Fibroblast of skin of left biceps (primary cell): ENCODE results near the gene RPL7A.
A peak's percentile ranks its signal among the peaks of the same experiment; 100 is the strongest.
"Not testable (repeated sequence)": the region's sequence is repeated elsewhere in the genome, so short reads cannot be mapped to it uniquely, and the experiment has no call there.

Experiments
- DNase-seq, 2 experiments: peaks; one replicate each; pipeline ENCODE4 v3.0.0-alpha.2; 2013; ENCODE audit warnings: low read depth in 2 of 2

Gene RPL7A

GRCh38 chr9:133347985-133348717 lies at the start of gene RPL7A, which contains the start of gene MED22:
RPL7A (plus strand) TSS chr9:133348218; CDS start chr9:133348244, 26 bp downstream.
MED22 (minus strand) TSS chr9:133348131; CDS start chr9:133346662, 1,469 bp downstream.
- DNase-seq: peak; percentile 88 to 91

GRCh38 chr9:133299996-133300395 lies 48.0 kb upstream of the RPL7A start:
- not testable (repeated sequence) for DNase-seq

DNA sequence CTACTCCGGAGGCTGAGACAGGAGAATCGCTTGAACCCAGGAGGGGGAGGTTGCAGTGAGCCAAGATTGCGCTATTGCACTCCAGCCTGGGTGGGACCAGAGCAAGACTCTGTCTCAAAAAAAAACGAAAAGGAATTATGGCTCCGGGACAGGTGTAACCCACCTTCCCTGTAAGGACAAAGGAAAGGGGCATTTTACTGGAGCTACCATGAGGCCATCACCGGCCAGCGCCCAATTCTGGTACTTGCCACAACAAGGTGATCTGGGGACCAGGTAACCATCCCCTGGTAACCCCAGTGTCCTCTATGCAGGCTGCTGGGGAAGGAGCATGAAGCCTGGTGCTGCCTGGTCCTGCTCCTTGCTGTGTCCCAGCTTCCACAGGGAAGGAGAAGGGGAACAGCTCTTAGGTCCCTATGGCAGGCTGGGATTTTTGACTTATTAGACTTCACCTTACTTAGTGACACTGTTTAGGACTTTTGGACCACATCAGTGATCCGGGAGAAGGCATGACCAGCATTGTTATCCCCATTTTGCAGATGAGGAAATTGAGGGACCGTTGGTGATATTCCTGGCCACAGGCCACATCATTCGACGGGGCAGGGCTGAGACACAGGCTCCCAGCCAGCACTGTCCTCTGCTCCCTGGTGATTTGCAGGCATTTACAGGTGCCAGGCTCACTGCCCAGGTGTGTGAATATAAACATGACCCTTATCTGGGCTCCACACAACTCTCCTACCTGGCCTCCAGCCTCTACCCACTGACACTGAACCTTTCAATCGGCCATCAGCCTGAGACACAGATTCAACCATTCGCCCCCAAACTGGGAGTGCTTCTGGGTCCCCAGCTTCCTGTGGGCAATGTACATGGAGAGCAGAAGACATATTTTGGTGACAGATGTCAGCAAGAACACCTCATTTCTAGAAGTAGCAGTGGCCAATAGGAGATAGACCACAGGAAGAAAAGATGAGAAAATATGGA lies 46.5 kb upstream of the RPL7A start:
- no peak for DNase-seq

DNA sequence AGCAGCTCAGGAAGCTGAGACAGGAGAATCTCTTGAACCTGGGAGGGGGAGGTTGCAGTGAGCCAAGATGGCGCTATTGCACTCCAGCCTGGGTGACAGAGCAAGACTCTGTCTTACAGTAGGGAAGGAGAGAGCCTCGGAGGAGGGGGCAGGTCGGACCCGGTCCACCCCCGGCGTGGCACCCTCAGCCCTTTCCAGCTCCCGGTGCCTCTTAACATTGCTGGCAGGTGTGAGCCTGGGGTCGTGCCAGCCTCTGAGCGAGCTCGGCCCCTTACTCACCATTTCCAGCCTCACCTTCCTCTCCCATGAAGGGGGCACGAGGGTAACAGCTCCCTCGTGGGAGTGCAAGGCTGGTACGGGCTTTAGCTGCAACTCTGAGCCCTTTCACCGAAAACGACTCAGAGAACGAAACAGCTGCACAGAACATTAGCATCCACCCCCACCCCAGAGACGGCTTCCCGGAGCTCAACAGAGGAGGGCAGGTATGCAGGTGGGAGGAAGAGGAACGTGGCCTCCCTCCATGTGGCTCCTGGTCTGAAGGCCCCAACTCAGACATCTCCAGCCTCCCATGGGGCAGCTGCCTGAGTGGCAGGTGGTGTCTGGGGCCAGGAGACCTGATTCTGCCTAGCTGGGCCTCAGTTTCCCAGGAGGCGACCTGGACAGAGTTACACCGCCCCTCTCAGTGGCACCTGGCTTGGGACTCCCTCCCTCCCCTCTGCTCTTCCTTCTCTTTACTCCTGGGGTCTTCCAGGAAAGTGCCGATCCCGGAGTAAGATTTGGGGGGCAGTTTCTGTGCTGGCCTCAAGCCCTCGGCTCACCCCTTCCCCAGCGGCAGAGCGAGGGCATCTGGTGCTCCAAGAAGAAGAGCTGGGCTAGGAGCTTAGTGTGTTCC lies 44.5 kb upstream of the RPL7A start:
- DNase-seq: no peak

GRCh38 chr9:133304158-133304470 lies 43.9 kb upstream of the RPL7A start:
- DNase-seq: no peak

- no peak for DNase-seq
These were observed 43.3 kb upstream of the RPL7A start for GRCh38 chr9:133304477-133305377.

GRCh38 chr9:133305731-133306130 lies 42.3 kb upstream of the RPL7A start:
- no peak for DNase-seq

- DNase-seq: no peak
These were observed 41.5 kb upstream of the RPL7A start for GRCh38 chr9:133306242-133307204.

- DNase-seq: no peak
These were observed 40.7 kb upstream of the RPL7A start for GRCh38 chr9:133307301-133307700.

- DNase-seq: no peak
These were observed 38.4 kb upstream of the RPL7A start for GRCh38 chr9:133309608-133310007.

DNA sequence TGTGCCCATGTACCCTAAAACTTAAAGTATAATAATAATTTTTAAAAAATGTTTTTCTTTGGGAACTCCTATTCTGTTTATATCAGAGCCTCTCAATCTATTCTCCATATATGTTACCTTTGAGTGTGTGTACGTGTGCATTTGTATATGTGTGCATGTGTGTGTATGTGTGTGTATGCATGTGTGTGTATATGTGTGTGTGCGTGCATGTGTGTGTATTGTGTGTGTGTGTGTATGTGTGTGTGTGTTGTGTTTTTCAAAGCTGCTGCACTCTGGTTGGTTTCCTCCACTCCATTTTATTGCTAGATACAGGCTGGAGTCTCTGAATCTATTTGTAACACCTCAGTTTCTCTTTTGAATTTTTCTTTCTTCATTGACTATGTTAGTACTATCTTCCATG lies 32.0 kb upstream of the RPL7A start:
- DNase-seq: no peak

DNA sequence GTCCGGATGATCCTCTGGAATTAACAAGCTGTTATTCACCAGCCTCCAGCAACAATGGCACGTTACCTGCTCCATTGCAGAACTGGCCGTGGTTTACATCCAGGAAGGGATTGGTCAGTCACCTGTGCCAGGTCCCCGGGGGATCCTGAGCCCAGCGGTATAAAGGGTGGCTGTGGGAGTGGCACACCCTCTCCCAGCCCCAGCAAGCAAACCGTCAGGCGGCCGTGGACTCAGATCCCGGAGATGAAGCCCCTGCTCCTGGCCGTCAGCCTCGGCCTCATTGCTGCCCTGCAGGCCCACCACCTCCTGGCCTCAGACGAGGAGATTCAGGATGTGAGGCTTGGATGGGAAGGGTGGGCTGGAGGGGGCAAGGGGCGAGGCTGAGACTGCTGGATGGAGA lies 30.5 kb upstream of the RPL7A start:
- DNase-seq: not testable (repeated sequence)

- DNase-seq: no peak
These were observed 27.6 kb upstream of the RPL7A start for GRCh38 chr9:133320421-133320881.

- no peak for DNase-seq
These were observed 26.5 kb upstream of the RPL7A start for GRCh38 chr9:133321411-133321935.

GRCh38 chr9:133322701-133323100 lies 25.3 kb upstream of the RPL7A start:
- no peak for DNase-seq

- no peak for DNase-seq
These were observed 24.8 kb upstream of the RPL7A start for GRCh38 chr9:133323211-133323610.

- DNase-seq: no peak
These were observed 23.9 kb upstream of the RPL7A start for GRCh38 chr9:133323991-133324703.

DNA sequence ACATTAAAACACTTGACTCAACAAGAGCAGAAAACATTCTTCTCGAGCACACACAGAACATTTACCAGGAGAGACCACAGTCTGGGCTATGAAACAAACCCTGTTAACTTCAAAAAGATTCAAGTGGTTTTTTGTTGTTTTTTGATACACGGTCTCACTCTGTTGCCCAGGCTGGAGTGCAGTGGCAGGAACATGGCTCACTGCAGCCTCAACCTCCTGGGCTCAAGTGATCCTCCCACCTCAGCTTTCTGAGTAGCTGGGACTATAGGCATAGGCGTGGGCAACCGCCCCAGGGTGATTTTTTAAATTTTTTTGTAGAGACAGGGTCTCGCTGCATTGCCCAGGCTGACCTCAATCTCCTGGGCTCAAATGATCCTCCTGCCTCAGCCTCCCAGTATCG lies 21.0 kb upstream of the RPL7A start:
- DNase-seq: not testable (repeated sequence)
